Activated CD4-positive, alpha-beta T cell treated with anti-CD3 and anti-CD28 coated beads for 36 hours (primary cell): ENCODE data around the gene CAMK2D. TPM values are rescaled to one million over a fixed set of nuclear protein-coding genes. Genes with fewer than 3 reads are reported as not detected.
"Not testable (repeated sequence)": the region's sequence is repeated elsewhere in the genome, so short reads cannot be mapped to it uniquely, and the experiment has no call there.

Experiments used
- ATAC-seq: fragments of 200-7000 bp; cut with Tn5 transposase; one replicate; pipeline ENCODE4 v1.10.0; 2021; ENCODE audit warnings: mild to moderate bottlenecking, moderate library complexity
- CTCF ChIA-PET: fragments of 350-600 bp; sonication (Branson Sonifier 250); formaldehyde crosslinking; loops from one replicate; lab custom pipeline; 2021; ENCODE audit warnings: antibody characterized with exemption; lab: Charles Lee
- POLR2A ChIA-PET: fragments of 350-600 bp; sonication (Branson Sonifier 250); formaldehyde crosslinking; loops from one replicate; lab custom pipeline; 2021; ENCODE audit warnings: antibody characterized with exemption, inconsistent platforms; lab: Charles Lee
- DNase-seq: peaks from one replicate; pipeline ENCODE4 v3.0.0-alpha.2; 2020
- H3K27ac Mint-ChIP-seq: one replicate; pipeline ENCODE4 v1.8.0; 2021; ENCODE audit warnings: mixed read lengths
- H3K27me3 Mint-ChIP-seq: one replicate; pipeline ENCODE4 v1.8.0; 2021; ENCODE audit warnings: mixed read lengths
- H3K36me3 Mint-ChIP-seq: one replicate; pipeline ENCODE4 v1.8.0; 2021; ENCODE audit warnings: low read depth, mixed read lengths
- H3K4me1 Mint-ChIP-seq: one replicate; pipeline ENCODE4 v1.8.0; 2021; ENCODE audit warnings: mixed read lengths
- H3K4me3 Mint-ChIP-seq: one replicate; pipeline ENCODE4 v1.8.0; 2021; ENCODE audit warnings: mild to moderate bottlenecking, moderate library complexity, mixed read lengths
- H3K9me3 Mint-ChIP-seq: one replicate; pipeline ENCODE4 v1.8.0; 2021; ENCODE audit warnings: low read depth, mixed read lengths
- intact Hi-C, 2 experiments: fragments of 100-400 bp; cut with DNase I in 1 of 2; cut with micrococcal nuclease in 1 of 2; formaldehyde crosslinking; loops; one replicate each; pipeline versions ENCODE4 v1.14.2 to v1.15.1; 2022 to 2024; cut with DNase I, micrococcal nuclease
- total RNA-seq, 2 experiments: library from RNA; stranded (reverse); gene quantifications; one replicate each; pipeline ENCODE4 v1.2.3, GENCODE V29; 2021

CAMK2D gene
- total RNA-seq, 2 experiments from 2014 or later: 70.3 to 71.3 TPM

GRCh38 chr4:113687067-113687718 is 74.3 kb downstream of the CAMK2D start:
- Mint-ChIP-seq H3K36me3 (peaks cover 61% of the 10 kb centered on the region), H3K9me3 (peaks cover 4% of the 10 kb centered on the region), H3K4me3 (no peak overlapping the region), H3K27ac (peak overlapping the region; percentile 83), H3K4me1 (peaks cover 83% of the 10 kb centered on the region), H3K27me3 (no peaks in the 10 kb centered on the region)
- no peak for ATAC-seq
- no peak for DNase-seq
- ChIA-PET CTCF (interaction anchor here (1.4 kb wide), 1 partner anchor 10 kb away, joined by 4 read pairs; no protein-coding TSS in a partner anchor), POLR2A (no interaction called here)
- intact Hi-C loops: loop anchor here in 1 of 2 experiments (10.0 kb wide), 3 partner anchors 138 to 332 kb away; no protein-coding TSS in a partner anchor

- H3K27me3 Mint-ChIP-seq, H3K4me3 Mint-ChIP-seq, DNase-seq, ATAC-seq: not testable (repeated sequence)
- peaks cover 13% of the 10 kb centered on the region for H3K9me3 Mint-ChIP-seq
- POLR2A ChIA-PET: interaction anchor here (0.6 to 1.3 kb wide), 5 partner anchors 9 to 138 kb away, joined by 3 to 7 read pairs (median 4); no protein-coding TSS in a partner anchor
- peaks cover 67% of the 10 kb centered on the region for H3K36me3 Mint-ChIP-seq
- H3K4me1 Mint-ChIP-seq: peaks cover 87% of the 10 kb centered on the region
- H3K27ac Mint-ChIP-seq: peak overlapping the region; percentile 95
- CTCF ChIA-PET: interaction anchor here (0.9 to 1.7 kb wide), 5 partner anchors 15 to 144 kb away, joined by 3 to 6 read pairs (median 3); no protein-coding TSS in a partner anchor
- intact Hi-C loops: loop anchor here (2.0 to 10.0 kb wide), 4 partner anchors 46 to 330 kb away; no protein-coding TSS in a partner anchor
These were observed 76.4 kb downstream of the CAMK2D start for GRCh38 chr4:113685157-113685556.

GRCh38 chr4:113684534-113685091 is 76.9 kb downstream of the CAMK2D start:
- peak; percentile 83 for ATAC-seq
- intact Hi-C loops: loop anchor here (1.0 to 10.0 kb wide), 11 partner anchors 13 to 330 kb away; no protein-coding TSS in a partner anchor
- H3K27me3 Mint-ChIP-seq: no peaks in the 10 kb centered on the region

GRCh38 chr4:113682730-113683537 is 78.6 kb downstream of the CAMK2D start:
- H3K36me3 Mint-ChIP-seq: peaks cover 67% of the 10 kb centered on the region
- H3K4me3 Mint-ChIP-seq: peak overlapping the region; percentile 45
- peaks cover 13% of the 10 kb centered on the region for H3K9me3 Mint-ChIP-seq
- ChIA-PET CTCF (interaction anchor here (0.6 to 1.4 kb wide), 3 partner anchors 10 to 236 kb away, joined by 3 read pairs; no protein-coding TSS in a partner anchor), POLR2A (interaction anchor here (0.5 to 0.7 kb wide), 2 partner anchors 77 to 1409 kb away, joined by 3 to 6 read pairs; no protein-coding TSS in a partner anchor)
- ATAC-seq (peak; percentile 81), DNase-seq (peak; percentile 90)
- intact Hi-C loops: loop anchor here (1.0 to 10.0 kb wide), 16 partner anchors 14 to 328 kb away; no protein-coding TSS in a partner anchor
- H3K27me3 Mint-ChIP-seq: no peaks in the 10 kb centered on the region
- H3K4me1 Mint-ChIP-seq: peaks cover 85% of the 10 kb centered on the region
- H3K27ac Mint-ChIP-seq: peak overlapping the region; percentile 95

More at GRCh38 chr4:113684534-113685091, 76.9 kb downstream of the CAMK2D start:
- ChIA-PET CTCF (interaction anchor here (0.6 to 1.7 kb wide), 8 partner anchors 10 to 144 kb away, joined by 3 to 6 read pairs (median 3); no protein-coding TSS in a partner anchor), POLR2A (interaction anchor here (0.6 to 1.3 kb wide), 4 partner anchors 76 to 137 kb away, joined by 3 to 7 read pairs (median 4); no protein-coding TSS in a partner anchor)
- peaks cover 64% of the 10 kb centered on the region for H3K36me3 Mint-ChIP-seq
- H3K4me3 Mint-ChIP-seq: peak overlapping the region; percentile 32
- DNase-seq: peak; percentile 67
- H3K27ac Mint-ChIP-seq: peak overlapping the region; percentile 95
- peaks cover 13% of the 10 kb centered on the region for H3K9me3 Mint-ChIP-seq
- peaks cover 84% of the 10 kb centered on the region for H3K4me1 Mint-ChIP-seq

- POLR2A ChIA-PET: no interaction called here
- no peak overlapping the region for H3K27ac Mint-ChIP-seq
- peaks cover 13% of the 10 kb centered on the region for H3K9me3 Mint-ChIP-seq
- ATAC-seq (no peak), DNase-seq (no peak)
- no peak overlapping the region for H3K4me3 Mint-ChIP-seq
- intact Hi-C loops: no loop called here
- CTCF ChIA-PET: interaction anchor here (0.6 to 1.4 kb wide), 5 partner anchors 10 to 79 kb away, joined by 3 to 4 read pairs (median 3); no protein-coding TSS in a partner anchor
- H3K36me3 Mint-ChIP-seq: peaks cover 75% of the 10 kb centered on the region
- H3K27me3 Mint-ChIP-seq: no peaks in the 10 kb centered on the region
- H3K4me1 Mint-ChIP-seq: peaks cover 85% of the 10 kb centered on the region
These were observed 82.9 kb downstream of the CAMK2D start for GRCh38 chr4:113678641-113679040.

GRCh38 chr4:113677325-113677724 is 84.2 kb downstream of the CAMK2D start:
- DNase-seq (no peak), ATAC-seq (no peak)
- intact Hi-C loops: no loop called here
- Mint-ChIP-seq H3K9me3 (peaks cover 11% of the 10 kb centered on the region), H3K4me3 (no peak overlapping the region), H3K4me1 (peaks cover 82% of the 10 kb centered on the region), H3K27ac (peak overlapping the region; percentile 56), H3K36me3 (peaks cover 63% of the 10 kb centered on the region), H3K27me3 (no peaks in the 10 kb centered on the region)
- ChIA-PET CTCF (interaction anchor here (0.9 to 1.4 kb wide), 3 partner anchors 10 to 129 kb away, joined by 3 to 6 read pairs (median 3); no protein-coding TSS in a partner anchor), POLR2A (no interaction called here)

- H3K27me3 Mint-ChIP-seq: no peaks in the 10 kb centered on the region
- ChIA-PET POLR2A (interaction anchor here (0.7 kb wide), 1 partner anchor 9 kb away, joined by 7 read pairs; no protein-coding TSS in a partner anchor), CTCF (interaction anchor here (0.7 to 0.8 kb wide), 2 partner anchors 11 to 90 kb away, joined by 3 to 4 read pairs; no protein-coding TSS in a partner anchor)
- ATAC-seq (no peak), DNase-seq (no peak)
- peaks cover 75% of the 10 kb centered on the region for H3K4me1 Mint-ChIP-seq
- H3K36me3 Mint-ChIP-seq: peaks cover 57% of the 10 kb centered on the region
- H3K27ac Mint-ChIP-seq: peak overlapping the region; percentile 21
- intact Hi-C loops: no loop called here
- peaks cover 4% of the 10 kb centered on the region for H3K9me3 Mint-ChIP-seq
- H3K4me3 Mint-ChIP-seq: no peak overlapping the region
These were observed 85.5 kb downstream of the CAMK2D start for GRCh38 chr4:113675731-113676697.

- Mint-ChIP-seq H3K4me3 (no peak overlapping the region), H3K36me3 (peaks cover 46% of the 10 kb centered on the region), H3K27me3 (no peaks in the 10 kb centered on the region), H3K4me1 (peaks cover 66% of the 10 kb centered on the region), H3K27ac (peak overlapping the region; percentile 64), H3K9me3 (no peaks in the 10 kb centered on the region)
- ATAC-seq (no peak), DNase-seq (no peak)
- POLR2A ChIA-PET: no interaction called here
- CTCF ChIA-PET: interaction anchor here (0.7 to 2.3 kb wide), 4 partner anchors 18 to 127 kb away, joined by 3 to 11 read pairs (median 3); no protein-coding TSS in a partner anchor
- intact Hi-C loops: no loop called here
These were observed 86.8 kb downstream of the CAMK2D start for GRCh38 chr4:113674733-113675132.

GRCh38 chr4:113674251-113674650 is 87.3 kb downstream of the CAMK2D start:
- Mint-ChIP-seq H3K4me1 (peaks cover 62% of the 10 kb centered on the region), H3K27me3 (no peaks in the 10 kb centered on the region), H3K4me3 (no peak overlapping the region), H3K36me3 (peaks cover 47% of the 10 kb centered on the region), H3K27ac (peak overlapping the region; percentile 64), H3K9me3 (no peaks in the 10 kb centered on the region)
- DNase-seq (no peak), ATAC-seq (peak; percentile 14)
- CTCF ChIA-PET: interaction anchor here (0.8 to 2.3 kb wide), 4 partner anchors 19 to 126 kb away, joined by 3 to 11 read pairs (median 4); no protein-coding TSS in a partner anchor
- POLR2A ChIA-PET: no interaction called here
- intact Hi-C loops: no loop called here
